Epithelial cell of prostate (primary cell): ENCODE results near the gene KRTAP12-4.
"Not testable (repeated sequence)": the region's sequence is repeated elsewhere in the genome, so short reads cannot be mapped to it uniquely, and the experiment has no call there.

Source experiments
- DNase-seq: peaks from one replicate; pipeline ENCODE4 v3.0.0-alpha.2; 2011; ENCODE audit warnings: low read depth, low spot score
- H3K27ac ChIP-seq: fragments of 450-650 bp; 2 replicates; pipeline ENCODE4 v1.5.1; 2017; ENCODE audit warnings: mild to moderate bottlenecking

Gene KRTAP12-4

DNA sequence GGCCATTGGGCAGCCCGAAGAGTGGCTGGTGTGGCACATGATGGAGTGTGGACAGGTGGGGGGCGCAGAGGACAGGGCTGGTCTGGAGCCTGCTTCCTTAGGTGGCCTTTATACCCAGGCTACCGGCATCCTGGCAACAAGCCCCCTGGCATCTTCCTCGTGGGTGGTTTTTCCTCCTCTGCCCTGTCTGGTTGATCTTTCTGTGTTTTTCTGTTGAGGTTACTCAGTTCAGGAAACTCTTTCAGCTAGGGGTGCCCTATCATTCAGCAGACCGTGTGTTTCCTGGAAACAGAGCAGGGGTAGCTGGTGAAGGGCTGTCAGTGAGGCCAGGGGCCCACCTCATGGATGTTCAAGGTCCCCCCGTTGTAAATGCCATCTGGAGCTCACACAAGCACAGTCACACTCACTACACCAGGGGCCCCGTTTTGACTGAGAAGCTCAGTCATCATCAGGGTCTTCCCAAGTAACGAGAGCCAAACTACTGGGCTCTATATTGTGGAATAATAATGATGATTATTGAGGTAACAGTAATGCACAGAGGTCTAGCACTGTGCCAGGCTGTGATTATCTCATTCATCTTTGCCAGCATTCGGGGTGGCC, at the start of gene KRTAP12-4:
Gene KRTAP12-4, minus strand, starts transcription at position 84 of the 600 bp plus-strand sequence. Its CDS starts 45 bp downstream, at position 39.
- no peak for DNase-seq

GRCh38 chr21:44703731-44704635, 49.5 kb upstream of the KRTAP12-4 start:
- H3K27ac ChIP-seq: no peak overlapping the region
- no peak for DNase-seq

More for the DNA sequence above, at the start of gene KRTAP12-4:
- H3K27ac ChIP-seq: no peak within 1 kb of the TSS

DNA sequence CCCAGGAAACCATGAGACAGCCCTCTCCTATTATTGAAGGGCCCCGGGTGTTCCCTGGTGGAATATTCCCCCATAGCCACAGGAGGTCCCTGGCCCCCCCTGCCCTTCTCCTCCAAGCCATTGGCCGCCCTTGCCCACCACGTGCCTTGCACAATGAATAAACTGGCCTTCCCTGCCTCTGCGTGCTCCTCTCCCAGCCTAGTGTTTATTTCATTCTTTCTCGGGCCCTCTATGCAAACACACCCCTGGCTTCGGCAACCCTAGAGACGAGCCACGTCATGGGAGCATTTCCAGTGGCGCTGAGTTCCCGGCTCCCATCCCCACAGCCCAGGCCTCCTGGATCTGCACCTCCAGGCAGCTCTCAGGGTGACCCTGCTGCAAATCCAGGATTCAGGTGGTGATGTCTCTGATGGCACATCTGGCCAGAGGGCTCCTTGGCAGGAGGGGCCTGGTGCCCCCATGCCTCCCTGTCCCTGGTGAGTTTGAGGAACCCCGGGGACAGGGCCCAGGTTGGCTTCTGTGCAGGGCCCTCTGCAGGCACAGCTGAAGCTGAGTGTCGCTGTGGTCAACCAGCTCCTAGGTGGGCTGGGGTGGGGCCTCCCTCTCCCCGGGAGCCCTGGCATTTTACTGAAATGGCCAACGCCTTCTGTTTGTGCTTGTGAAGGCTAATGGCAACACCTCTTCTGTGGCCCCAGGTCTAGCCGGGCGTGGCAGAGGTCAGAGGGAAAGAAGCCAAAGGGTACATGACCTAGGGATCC, 48.7 kb upstream of the KRTAP12-4 start:
- H3K27ac ChIP-seq: no peak overlapping the region
- DNase-seq: no peak

DNA sequence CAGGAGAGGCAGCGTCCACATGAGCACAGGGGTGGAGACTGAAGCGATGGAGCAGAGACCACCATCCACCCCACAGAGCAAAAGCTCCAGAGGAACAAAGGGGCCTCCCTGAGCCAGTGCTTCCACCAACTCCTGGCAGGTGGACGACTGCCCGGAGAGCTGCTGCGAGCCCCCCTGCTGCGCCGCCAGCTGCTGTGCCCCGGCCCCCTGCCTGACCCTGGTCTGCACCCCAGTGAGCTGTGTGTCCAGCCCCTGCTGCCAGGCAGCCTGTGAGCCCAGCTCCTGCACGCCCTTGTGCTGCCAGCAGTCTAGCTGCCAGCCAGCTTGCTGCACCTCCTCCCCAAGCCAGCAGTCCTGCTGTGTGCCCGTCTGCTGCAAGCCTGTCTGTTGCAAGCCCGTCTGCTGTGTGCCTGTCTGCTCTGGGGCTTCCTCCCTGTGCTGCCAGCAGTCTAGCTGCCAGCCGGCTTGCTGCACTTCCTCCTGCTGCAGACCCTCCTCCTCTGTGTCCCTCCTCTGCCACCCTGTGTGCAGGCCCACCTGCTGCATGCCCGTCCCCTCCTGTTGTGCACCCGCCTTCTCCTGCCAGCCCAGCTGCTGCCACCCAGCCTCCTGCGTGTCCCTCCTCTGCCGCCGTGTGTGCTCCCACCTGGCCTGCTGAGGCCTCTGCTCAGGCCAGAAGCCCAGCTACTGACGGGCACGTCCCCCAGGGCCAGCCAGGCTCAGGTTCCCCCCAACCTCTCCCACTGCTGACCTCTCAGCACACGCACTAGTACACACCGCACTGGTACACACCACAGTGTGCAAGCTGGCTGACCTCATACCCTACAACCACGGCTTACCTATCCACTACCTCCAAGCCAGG, 47.9 kb upstream of the KRTAP12-4 start:
- DNase-seq: no peak

GRCh38 chr21:44701541-44701940, 47.1 kb upstream of the KRTAP12-4 start:
- H3K27ac ChIP-seq: no peak overlapping the region
- DNase-seq: no peak

More for the DNA sequence above, 47.9 kb upstream of the KRTAP12-4 start:
- H3K27ac ChIP-seq: no peak overlapping the region

GRCh38 chr21:44701023-44701400, 46.6 kb upstream of the KRTAP12-4 start:
- no peak overlapping the region for H3K27ac ChIP-seq
- no peak for DNase-seq

DNA sequence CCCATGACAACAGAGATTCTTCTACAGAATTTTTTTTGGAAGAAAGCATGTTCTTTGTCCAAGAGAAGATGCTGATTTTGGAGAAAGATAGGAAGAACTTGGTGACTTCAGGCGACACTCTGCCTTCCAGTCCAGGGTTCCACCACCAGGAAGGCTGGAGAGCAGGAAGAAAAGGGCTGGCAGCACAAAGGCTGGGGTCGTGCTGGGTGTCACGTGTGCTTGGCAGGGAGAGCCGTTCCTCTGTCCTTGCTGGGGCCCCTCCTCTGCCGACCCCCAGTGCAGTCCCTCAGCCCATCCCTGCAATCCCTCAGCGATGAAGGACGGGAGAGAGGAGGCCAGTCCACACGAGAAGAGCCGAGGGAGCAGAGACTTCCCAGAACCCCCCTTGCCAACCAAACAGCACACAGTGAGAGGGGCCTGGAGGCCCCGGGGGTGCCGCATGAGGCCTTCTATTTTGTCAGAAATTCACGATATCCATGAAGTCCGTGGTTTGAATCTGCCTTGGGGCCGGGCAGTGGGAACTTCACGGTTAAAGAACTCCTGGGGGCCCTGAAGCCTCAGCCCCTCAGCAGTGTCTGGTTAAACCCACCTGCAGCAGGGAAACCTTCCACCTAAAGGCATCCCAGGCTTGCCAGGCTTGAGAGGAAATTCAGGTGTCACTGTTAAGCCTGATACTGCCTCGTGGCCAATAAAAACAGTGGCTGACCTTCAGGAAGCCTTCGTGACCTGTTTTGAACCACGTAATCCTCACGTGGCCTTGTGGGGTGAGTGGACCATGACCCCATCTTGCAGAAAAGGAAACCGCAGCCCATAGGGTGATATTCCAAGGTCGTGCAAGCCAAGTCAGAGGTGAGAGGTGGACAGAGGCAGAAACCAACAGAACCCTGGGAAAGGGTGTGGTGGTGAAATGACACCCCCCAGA, 45.9 kb upstream of the KRTAP12-4 start:
- H3K27ac ChIP-seq: no peak overlapping the region
- no peak for DNase-seq

DNA sequence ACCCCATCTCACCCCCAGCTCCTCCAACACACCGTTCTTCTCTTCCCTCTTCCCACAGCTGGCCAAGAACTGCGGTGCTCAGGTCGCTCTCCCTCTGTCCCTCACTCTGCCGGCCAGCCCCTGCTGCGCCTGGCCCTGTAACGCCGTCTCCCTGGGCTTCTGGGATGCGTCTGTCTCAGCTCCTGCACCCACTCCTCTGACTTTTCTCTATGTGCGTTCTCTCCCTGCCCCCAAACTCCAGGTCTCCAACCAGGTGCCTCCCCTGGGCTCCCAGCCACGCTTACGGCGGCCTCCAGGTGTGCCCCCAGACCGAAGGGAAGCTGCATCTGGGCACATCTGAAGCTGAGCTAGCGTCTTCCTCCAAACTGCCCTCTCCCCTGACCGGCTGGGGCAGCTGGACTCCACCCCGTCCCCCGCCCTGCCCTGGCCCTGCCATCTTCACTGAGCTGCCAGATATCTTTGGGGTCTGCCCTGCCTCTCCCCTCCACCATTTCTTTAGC, 45.1 kb upstream of the KRTAP12-4 start:
- no peak for DNase-seq
- no peak overlapping the region for H3K27ac ChIP-seq

DNA sequence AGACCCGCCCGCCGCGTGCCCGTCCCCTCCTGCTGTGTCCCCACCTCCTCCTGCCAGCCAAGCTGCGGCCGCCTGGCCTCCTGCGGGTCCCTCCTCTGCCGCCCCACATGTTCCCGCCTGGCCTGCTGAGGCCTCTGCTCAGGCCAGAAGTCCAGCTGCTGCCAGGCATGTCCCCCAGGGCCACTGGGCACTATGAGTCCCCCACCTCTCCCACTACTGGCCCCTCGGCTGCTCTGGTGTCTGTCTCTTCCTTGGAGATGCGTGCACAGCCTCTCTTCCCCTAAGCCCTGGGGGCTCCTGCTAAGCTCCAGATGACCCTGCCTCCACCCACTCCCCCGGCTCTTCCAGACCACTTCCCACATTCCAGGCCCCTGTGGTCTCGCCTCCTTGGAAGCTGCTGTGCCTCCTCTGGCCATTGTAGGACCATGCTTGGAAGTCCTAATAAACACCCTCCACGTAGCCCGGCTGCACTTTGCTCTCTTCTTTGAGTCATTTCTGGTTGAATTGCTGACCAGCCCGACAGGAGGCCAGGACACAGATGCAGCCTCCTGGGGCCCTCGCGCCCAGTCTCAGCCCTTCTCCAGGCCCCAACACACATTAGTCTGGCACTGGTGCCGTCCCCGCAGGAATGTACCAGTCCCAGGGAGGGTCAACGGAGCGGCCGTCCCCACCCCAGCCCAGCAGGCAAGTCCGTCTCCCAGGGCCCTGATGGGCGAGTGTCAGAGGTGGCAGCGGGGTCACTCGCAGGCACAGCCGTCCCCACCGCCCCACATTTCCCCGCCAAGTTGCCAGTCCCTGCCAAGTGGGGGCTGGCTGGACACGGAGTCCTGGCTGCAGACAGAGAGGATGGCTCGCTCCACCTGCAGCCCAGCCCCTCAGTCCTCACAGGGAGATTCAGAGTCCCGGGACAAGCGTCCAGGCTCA, 43.6 kb upstream of the KRTAP12-4 start:
- DNase-seq: no peak

GRCh38 chr21:44697172-44697810, 42.8 kb upstream of the KRTAP12-4 start, which contains the start of gene KRTAP10-12:
KRTAP10-12 (plus strand) TSS chr21:44697172; CDS start chr21:44697202, 30 bp downstream.
- not testable (repeated sequence) for DNase-seq, H3K27ac ChIP-seq

More for the DNA sequence above, 43.6 kb upstream of the KRTAP12-4 start:
- H3K27ac ChIP-seq: no peak overlapping the region

- H3K27ac ChIP-seq: no peak overlapping the region
- no peak for DNase-seq
Observed at GRCh38 chr21:44696572-44696971, 42.1 kb upstream of the KRTAP12-4 start.

DNA sequence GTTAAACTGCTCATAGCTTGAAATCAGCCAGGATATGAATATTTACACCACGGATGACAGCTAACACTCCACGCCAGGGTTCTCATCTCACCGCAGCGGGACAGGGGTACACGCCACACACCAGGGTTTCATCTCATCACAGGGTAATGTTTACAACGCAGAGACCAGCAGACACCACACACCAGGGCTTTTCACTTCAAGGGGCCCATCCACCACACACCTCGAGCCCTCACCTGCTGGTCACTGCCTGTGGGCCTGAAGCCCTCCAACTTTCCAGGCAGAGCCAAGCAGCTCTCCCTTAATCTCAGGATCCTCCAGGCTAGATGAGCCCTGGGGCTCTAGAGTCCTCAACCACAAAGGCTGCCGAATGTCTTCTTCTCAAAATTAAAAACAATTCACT, 41.2 kb upstream of the KRTAP12-4 start:
- H3K27ac ChIP-seq: no peak overlapping the region
- no peak for DNase-seq

DNA sequence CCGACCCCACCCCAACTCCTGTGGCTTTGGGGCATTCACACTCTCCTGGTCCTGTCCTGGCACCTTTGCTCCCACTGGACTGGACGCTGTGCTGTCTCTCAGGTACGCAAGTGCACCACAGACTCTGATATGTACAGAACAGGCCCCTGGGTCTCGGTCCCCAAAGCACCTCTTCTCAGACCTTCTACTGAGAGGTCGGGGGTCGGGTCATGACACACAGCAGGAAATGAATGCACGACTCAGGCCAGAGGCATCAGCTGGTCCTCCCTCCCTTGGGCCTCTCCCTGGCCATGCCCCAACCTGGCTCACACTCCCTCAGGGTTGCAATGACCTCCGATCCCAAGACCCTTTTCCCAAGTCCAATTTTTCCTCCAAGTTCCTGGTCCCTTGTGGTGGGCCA, 40.7 kb upstream of the KRTAP12-4 start:
- H3K27ac ChIP-seq: no peak overlapping the region
- DNase-seq: no peak

DNA sequence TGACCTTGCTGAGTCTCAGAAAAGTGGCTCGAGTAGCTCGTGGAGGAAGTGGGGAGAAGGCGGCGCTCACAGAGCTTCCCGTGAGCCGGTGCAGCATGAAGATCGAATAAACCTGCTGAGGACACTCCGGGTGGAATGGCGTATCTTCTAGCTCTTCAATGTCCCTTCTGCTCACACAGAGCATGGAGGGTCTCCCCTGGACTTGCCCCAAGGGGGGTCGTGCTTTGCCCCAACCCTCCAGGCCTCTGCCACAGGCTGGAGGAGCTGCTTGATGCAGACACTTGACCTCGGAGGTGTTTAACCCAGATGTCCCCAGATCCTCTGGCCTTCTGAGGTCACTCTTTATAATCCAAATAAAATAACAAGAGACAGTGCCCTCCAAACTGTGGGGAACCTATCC, 40.3 kb upstream of the KRTAP12-4 start:
- DNase-seq: no peak
- no peak overlapping the region for H3K27ac ChIP-seq

- no peak overlapping the region for H3K27ac ChIP-seq
- no peak for DNase-seq
Observed at GRCh38 chr21:44692798-44693512, 38.5 kb upstream of the KRTAP12-4 start.

GRCh38 chr21:44691686-44692085, 37.2 kb upstream of the KRTAP12-4 start:
- H3K27ac ChIP-seq: no peak overlapping the region
- DNase-seq: no peak
